ENCODE data around the gene MC5R. TPM values are rescaled to one million over a fixed set of nuclear protein-coding genes. Genes with fewer than 3 reads are reported as not detected.

The MC5R gene
- total and polyA plus RNA-seq, 11 donors = not detected

- intact Hi-C loops (cut with DNase I) = loop anchor here in 1 of 10 donors (10.0 kb wide), 1 partner anchor 60 kb away; no protein-coding TSS in a partner anchor
- ATAC-seq (no peak), DNase-seq (no peak)
- Histone ChIP-seq H3K36me3 (no peaks in the 10 kb centered on the region), H3K27ac (no peak overlapping the region), H3K4me3 (no peak overlapping the region), H3K27me3 (peaks cover 0 to 38% (median 20%) of the 10 kb centered on the region in 9 donors), H3K9me3 (no peaks in the 10 kb centered on the region), H3K4me1 (no peaks in the 10 kb centered on the region)
- TF ChIP-seq POLR2A (IDR thresholded peaks at IDR 0.05) = no peak
- no peak for TF ChIP-seq CTCF (IDR thresholded peaks at IDR 0.05)
- WGBS, 4 donors = 77 to 84% (median 81%) methylated on average over 4 of the region's 4 CpGs
Observed at GRCh38 chr18:13874558-13874957, 50.6 kb downstream of the MC5R start.

Other genes with a start within 250 kb of the MC5R start
- 10 to 100 TPM; 29.3 to 66.4 (median 48.7) TPM for gene FAM210A, start 97.6 kb upstream of the MC5R start, total RNA-seq
- 10 to 100 TPM; 14.0 to 26.1 TPM for gene FAM210A, start 97.6 kb upstream of the MC5R start, polyA plus RNA-seq
- gene RNMT, start 97.5 kb upstream of the MC5R start, total RNA-seq = 10 to 100 TPM; 19.9 to 38.0 (median 26.6) TPM
- gene RNMT, start 97.5 kb upstream of the MC5R start, polyA plus RNA-seq = 10 to 100 TPM; 14.8 to 18.2 TPM
- gene MC2R, start 91.4 kb downstream of the MC5R start, total RNA-seq = not detected
- gene MC2R, start 91.4 kb downstream of the MC5R start, polyA plus RNA-seq = not detected

Data from heart left ventricle (tissue), 16 donors.